Fibroblast of lung (primary cell): ENCODE data around the gene ZNF823.

Experiments
- CTCF ChIP-seq, 2 donors: IDR thresholded peaks in 1 of 2; conservative IDR thresholded peaks in 1 of 2; 1 replicate in 1 of 2; 2 replicates in 1 of 2; pipeline ENCODE4 v1.5.1; 2011 to 2012; ENCODE audit warnings: low read length in 2 of 2, control low read depth in 1 of 2, inconsistent platforms in 1 of 2, low read depth in 1 of 2, mild to moderate bottlenecking in 1 of 2
- EZH2 ChIP-seq: IDR thresholded peaks from 2 replicates; pipeline ENCODE4 v1.5.1; 2012; ENCODE audit warnings: low read length, control low read depth, mild to moderate bottlenecking; ENCODE audit errors: missing control alignments

- TF ChIP-seq CTCF (conservative IDR thresholded peaks at IDR 0.05 in 1 of 2, IDR thresholded peaks at IDR 0.05 in 1 of 2; ENCODE audit: low read depth in 1 of 2, low read length in 2 of 2) (no peak), EZH2 (no peak)
Observed at GRCh38 chr19:11729586-11729985, 9.2 kb downstream of the ZNF823 start.
